ENCODE data around the gene OGFR.

GRCh38 chr20:62795023-62795761 lies 9.4 kb upstream of the OGFR start:
- TF ChIP-seq CTCF (conservative IDR thresholded peaks at IDR 0.05; ENCODE audit: low read depth, low read length), result no peak
- TF ChIP-seq EZH2 (IDR thresholded peaks at IDR 0.05; ENCODE audit: borderline replicate concordance, low read depth, low read length, poor library complexity, severe bottlenecking), result no peak
